ENCODE results near the gene CITED2. TPM values are rescaled to one million over a fixed set of nuclear protein-coding genes. Genes with fewer than 3 reads are reported as not detected.
A peak's percentile ranks its signal among the peaks of the same experiment; 100 is the strongest.

CITED2 gene
- total and polyA plus RNA-seq, 2 of the 8 experiments (the other 6 are each of a cell fraction or from before 2014, with no cell fraction given) = 89.1 to 115 TPM

DNA sequence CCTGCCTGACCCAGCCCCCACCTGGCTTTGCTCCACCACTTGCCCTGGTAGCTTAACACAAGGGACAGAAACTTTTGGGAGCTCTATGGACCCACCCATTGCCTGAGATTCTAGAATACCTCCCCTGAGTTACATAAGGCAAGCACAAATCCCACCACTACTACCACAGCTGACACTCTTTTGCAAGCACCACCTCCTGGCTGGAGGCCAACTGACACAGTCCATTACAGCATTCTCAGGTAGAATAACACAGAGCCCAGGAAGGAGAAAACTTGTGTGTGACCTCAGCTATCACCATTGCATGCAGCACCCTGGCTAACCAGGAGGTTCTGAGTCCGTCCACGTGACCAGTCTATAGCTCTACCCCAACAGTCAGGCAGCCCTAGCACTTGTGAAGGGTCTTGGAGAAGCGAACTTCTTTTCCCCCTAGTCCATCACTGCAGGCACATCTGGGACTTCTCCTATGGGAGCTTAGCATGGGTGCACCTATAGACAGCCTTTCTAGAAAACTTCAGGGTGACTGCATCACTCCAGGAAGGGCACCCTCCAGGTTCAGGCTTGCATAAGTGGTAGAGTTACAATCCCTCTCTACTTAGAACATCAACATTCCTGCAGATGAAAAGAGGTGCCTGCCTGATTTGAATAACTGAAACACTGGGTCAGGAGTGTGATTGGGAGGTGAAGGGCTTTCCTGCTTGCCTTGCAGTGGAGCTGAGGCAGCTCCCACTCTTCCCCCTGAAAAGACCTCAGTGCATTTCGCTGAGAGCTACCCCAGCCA is 30.1 kb downstream of the CITED2 start:
- no peak overlapping the region for H2BK120ac ChIP-seq (replicated peaks; ENCODE audit: low read depth, low read length)
- no peak overlapping the region for H3K4ac ChIP-seq (replicated peaks; ENCODE audit: insufficient read length, low read depth, low read length)
- DNase-seq (ENCODE audit: low read depth in 1 of 2, low spot score in 2 of 2) (no peak), FAIRE-seq (no peak)
- H3K27ac ChIP-seq (ENCODE audit: low read depth, low read length) = no peak overlapping the region
- H2BK12ac ChIP-seq (ENCODE audit: low read depth, low read length) = peak overlapping the region; percentile 60; the same call in 1 of the 2 replicates
- H3K79me1 ChIP-seq (ENCODE audit: low read depth, low read length) = no peaks in the 10 kb centered on the region; the same call in 1 of the 2 replicates
- no peak overlapping the region for H4K5ac ChIP-seq (ENCODE audit: insufficient read length, low read depth, low read length)
- POLR2A ChIA-PET (ENCODE audit: partially characterized antibody) = interaction anchor here (1.0 to 1.2 kb wide), 3 partner anchors 9 to 136 kb away, joined by 3 to 4 read pairs (median 3); no protein-coding TSS in a partner anchor
- H3K23me2 ChIP-seq (ENCODE audit: low read depth, low read length) = no peaks in the 10 kb centered on the region
- H4K20me1 ChIP-seq (replicated peaks in 1 of 2; ENCODE audit: control insufficient read depth in 1 of 2, insufficient read depth in 2 of 2, low read length in 2 of 2) = no peaks in the 10 kb centered on the region
- no peak overlapping the region for H2AK5ac ChIP-seq (ENCODE audit: low read depth, low read length)
- no peak overlapping the region for H4K8ac ChIP-seq (ENCODE audit: extremely low read depth, insufficient read depth, low read length)
- H2AFZ ChIP-seq (ENCODE audit: low read length) = 0 out of 2 replicates have a peak overlapping the region, but pooled peaks have one; percentile 20
- H3K4me1 ChIP-seq (replicated peaks in 1 of 4; ENCODE audit: control insufficient read depth in 3 of 4, insufficient read depth in 4 of 4, low read length in 3 of 4) = peaks cover 2 to 8% (median 6%) of the 10 kb centered on the region in 4 experiments; a peak in 5 of 7 replicates
- no peak overlapping the region; the same call in 1 of the 2 replicates for H2BK15ac ChIP-seq (ENCODE audit: low read length)
- H3K18ac ChIP-seq (ENCODE audit: extremely low read depth, low read length) = no peak overlapping the region; the same call in 1 of the 2 replicates
- no peak overlapping the region; a peak in 1 of 4 replicates for H3K4me2 ChIP-seq (ENCODE audit: insufficient read depth in 1 of 2, low read depth in 2 of 2, low read length in 2 of 2)
- no peak overlapping the region for H3K14ac ChIP-seq (ENCODE audit: insufficient read length)
- H3K9me3 ChIP-seq (ENCODE audit: insufficient read depth in 2 of 2, low read depth in 1 of 2, low read length in 1 of 2) = no peaks in the 10 kb centered on the region
- no peak overlapping the region for H3K56ac ChIP-seq (replicated peaks; ENCODE audit: insufficient read length, low read depth, low read length)
- H3K23ac ChIP-seq (ENCODE audit: insufficient read length) = no peak overlapping the region
- no peaks in the 10 kb centered on the region for H3K79me2 ChIP-seq (ENCODE audit: control insufficient read depth in 1 of 2, insufficient read depth in 2 of 2, low read length in 2 of 2)
- CTCF ChIA-PET (ENCODE audit: partially characterized antibody) = interaction anchor here (0.6 to 2.9 kb wide), 9 partner anchors 12 to 146 kb away, joined by 3 to 10 read pairs (median 4); no protein-coding TSS in a partner anchor
- no peaks in the 10 kb centered on the region for H3K36me3 ChIP-seq (ENCODE audit: control insufficient read depth in 2 of 4, insufficient read depth in 4 of 4, low read length in 3 of 4)
- H3K27me3 ChIP-seq (replicated peaks in 1 of 4; ENCODE audit: control insufficient read depth in 3 of 4, extremely low read depth in 1 of 4, insufficient read depth in 3 of 4, low read length in 3 of 4) = no peaks in the 10 kb centered on the region
- 93% methylated on average over 4 of the region's 4 CpGs; no CpG with 5 or more reads in 1 of the 2 experiments for WGBS, 2 experiments (ENCODE audit: extremely low coverage in 1 of 2, insufficient coverage in 1 of 2, insufficient read length in 1 of 2, insufficient replicate concordance in 2 of 2, low coverage in 1 of 2, low lambda C conversion rate in 2 of 2, missing lambda C conversion rate in 1 of 2)
- no peak overlapping the region for H3K4me3 ChIP-seq (ENCODE audit: extremely low read depth in 1 of 4, insufficient read depth in 2 of 4, low read depth in 3 of 4, low read length in 4 of 4)
- H2BK20ac ChIP-seq (ENCODE audit: low read length) = peak overlapping the region; percentile 75; the same call in 1 of the 2 replicates
- H2BK5ac ChIP-seq (ENCODE audit: low read depth, low read length) = peak overlapping the region; percentile 56; the same call in 1 of the 2 replicates
- no peak overlapping the region for H4K91ac ChIP-seq (replicated peaks; ENCODE audit: insufficient read length, low read length)
- no peak overlapping the region for H3K9ac ChIP-seq (replicated peaks in 1 of 4; ENCODE audit: extremely low read depth in 1 of 4, low read depth in 3 of 4, low read length in 3 of 4)
- TF ChIP-seq RBBP5 (IDR thresholded peaks at IDR 0.05; ENCODE audit: borderline replicate concordance, low read depth, low read length) = no peak
- no peak for TF ChIP-seq SP4 (IDR thresholded peaks at IDR 0.05; ENCODE audit: low read length)
- TF ChIP-seq PHF8 (conservative IDR thresholded peaks at IDR 0.05; ENCODE audit: low read depth, low read length) = no peak
- no peak for TF ChIP-seq JUN (IDR thresholded peaks at IDR 0.05; ENCODE audit: low read depth, low read length)
- TF ChIP-seq SUZ12 (IDR thresholded peaks at IDR 0.05; ENCODE audit: low read length) = no peak
- TF ChIP-seq POU5F1 (IDR thresholded peaks at IDR 0.05; ENCODE audit: low read depth, low read length) = no peak
- no peak for TF ChIP-seq CBX5 (IDR thresholded peaks at IDR 0.05; ENCODE audit: low read depth, low read length)
- no peak for TF ChIP-seq CBX8 (IDR thresholded peaks at IDR 0.05; ENCODE audit: borderline replicate concordance, low read depth, low read length)
- no peak for TF ChIP-seq CREB1 (IDR thresholded peaks at IDR 0.05)
- TF ChIP-seq SP1 (IDR thresholded peaks at IDR 0.05; ENCODE audit: low read depth, low read length) = no peak
- no peak for TF ChIP-seq GTF2F1 (IDR thresholded peaks at IDR 0.05; ENCODE audit: borderline replicate concordance, low read depth, low read length)
- no peak for TF ChIP-seq EP300 (IDR thresholded peaks at IDR 0.05; ENCODE audit: borderline replicate concordance in 1 of 2, low read depth in 2 of 2, low read length in 2 of 2)
